ENCODE measurements around the gene IST1. TPM values are rescaled to one million over a fixed set of nuclear protein-coding genes. Genes with fewer than 3 reads are reported as not detected.
A peak's percentile ranks its signal among the peaks of the same experiment; 100 is the strongest.
"Not testable (repeated sequence)": the region's sequence is repeated elsewhere in the genome, so short reads cannot be mapped to it uniquely, and the experiment has no call there.

Gene IST1
- total RNA-seq, 1 donor = 162 TPM

GRCh38 chr16:71880176-71880575 lies 15.2 kb upstream of the IST1 start:
- peak in 1 of 3 donors; percentile 52 for DNase-seq (ENCODE audit: low read depth in 2 of 3, low spot score in 2 of 3)

GRCh38 chr16:71882505-71883167 lies 12.7 kb upstream of the IST1 start:
- DNase-seq (ENCODE audit: low read depth in 2 of 3, low spot score in 2 of 3) = peak; percentile 75 to 87 (median 75)

- peak; percentile 22 to 40 (median 27) for DNase-seq (ENCODE audit: low read depth in 2 of 3, low spot score in 2 of 3)
Observed at GRCh38 chr16:71883168-71883848, 12.0 kb upstream of the IST1 start.

GRCh38 chr16:71883849-71884638 lies 11.3 kb upstream of the IST1 start, which contains the start of gene ZNF821:
ZNF821 (minus strand) TSS chr16:71884182; CDS start chr16:71879946, 4,236 bp downstream.
- peak; percentile 52 to 84 (median 82) for DNase-seq (ENCODE audit: low read depth in 2 of 3, low spot score in 2 of 3)

- no peak for DNase-seq (ENCODE audit: low read depth in 2 of 3, low spot score in 2 of 3)
Observed at GRCh38 chr16:71885261-71885650, 10.1 kb upstream of the IST1 start.

GRCh38 chr16:71889147-71889546 lies 6.2 kb upstream of the IST1 start:
- no peak for DNase-seq (ENCODE audit: low read depth in 2 of 3, low spot score in 2 of 3)

GRCh38 chr16:71893888-71894228 lies 1.5 kb upstream of the IST1 start:
- no peak for DNase-seq (ENCODE audit: low read depth in 2 of 3, low spot score in 2 of 3)

GRCh38 chr16:71894229-71894920 lies 956 bp upstream of the IST1 start:
- DNase-seq (ENCODE audit: low read depth in 2 of 3, low spot score in 2 of 3) = peak; percentile 16 to 45 (median 39)

GRCh38 chr16:71895679-71896365 lies 491 bp downstream of the IST1 start:
- peak in 1 of 3 donors; percentile 5 for DNase-seq (ENCODE audit: low read depth in 2 of 3, low spot score in 2 of 3)

GRCh38 chr16:71896764-71897368 lies 1.5 kb downstream of the IST1 start:
- DNase-seq (ENCODE audit: low read depth in 2 of 3, low spot score in 2 of 3) = peak in 1 of 3 donors; percentile 53

GRCh38 chr16:71899171-71899570 lies 3.8 kb downstream of the IST1 start:
- DNase-seq (ENCODE audit: low read depth in 2 of 3, low spot score in 2 of 3) = no peak

- DNase-seq (ENCODE audit: low read depth in 2 of 3, low spot score in 2 of 3) = no peak
Observed at GRCh38 chr16:71902656-71903365, 7.5 kb downstream of the IST1 start.

- no peak for DNase-seq (ENCODE audit: low read depth in 2 of 3, low spot score in 2 of 3)
Observed at GRCh38 chr16:71903608-71904007, 8.3 kb downstream of the IST1 start.

GRCh38 chr16:71904239-71904638 lies 8.9 kb downstream of the IST1 start:
- no peak for DNase-seq (ENCODE audit: low read depth in 2 of 3, low spot score in 2 of 3)

GRCh38 chr16:71905765-71906164 lies 10.4 kb downstream of the IST1 start:
- not testable (repeated sequence) for DNase-seq (ENCODE audit: low read depth in 2 of 3, low spot score in 2 of 3)

- no peak for DNase-seq (ENCODE audit: low read depth in 2 of 3, low spot score in 2 of 3)
Observed at GRCh38 chr16:71911121-71911520, 15.8 kb downstream of the IST1 start.

GRCh38 chr16:71912534-71913275 lies 17.4 kb downstream of the IST1 start:
- DNase-seq (ENCODE audit: low read depth in 2 of 3, low spot score in 2 of 3) = no peak

GRCh38 chr16:71914802-71915201 lies 19.5 kb downstream of the IST1 start:
- no peak for DNase-seq (ENCODE audit: low read depth in 2 of 3, low spot score in 2 of 3)

GRCh38 chr16:71915350-71915749 lies 20.0 kb downstream of the IST1 start:
- no peak for DNase-seq (ENCODE audit: low read depth in 2 of 3, low spot score in 2 of 3)

Measured in hematopoietic multipotent progenitor cell (in vitro differentiated cells).